KOPT-K1 (cell line): ENCODE measurements around the gene ATXN2L.
"Not testable (repeated sequence)": the region's sequence is repeated elsewhere in the genome, so short reads cannot be mapped to it uniquely, and the experiment has no call there.

Source experiments
- H3K27ac ChIP-seq: fragments of 200-600 bp; sonication (generic); 2 replicates; pipeline ENCODE4 v1.5.1; 2016; ENCODE audit warnings: antibody characterized with exemption, mild to moderate bottlenecking, low read depth, low read length; ENCODE audit not compliant: poor library complexity, severe bottlenecking
- H3K36me3 ChIP-seq: fragments of 200-600 bp; sonication (generic); 2 replicates; pipeline ENCODE4 v1.5.1; 2017; ENCODE audit warnings: antibody characterized with exemption, mild to moderate bottlenecking, low read length, moderate library complexity; ENCODE audit not compliant: insufficient read depth
- H3K9me3 ChIP-seq: fragments of 200-600 bp; sonication (generic); 2 replicates; pipeline ENCODE4 v1.5.1; 2017; ENCODE audit warnings: antibody characterized with exemption, low read length, mild to moderate bottlenecking; ENCODE audit not compliant: insufficient read depth, poor library complexity, severe bottlenecking

ATXN2L gene

DNA sequence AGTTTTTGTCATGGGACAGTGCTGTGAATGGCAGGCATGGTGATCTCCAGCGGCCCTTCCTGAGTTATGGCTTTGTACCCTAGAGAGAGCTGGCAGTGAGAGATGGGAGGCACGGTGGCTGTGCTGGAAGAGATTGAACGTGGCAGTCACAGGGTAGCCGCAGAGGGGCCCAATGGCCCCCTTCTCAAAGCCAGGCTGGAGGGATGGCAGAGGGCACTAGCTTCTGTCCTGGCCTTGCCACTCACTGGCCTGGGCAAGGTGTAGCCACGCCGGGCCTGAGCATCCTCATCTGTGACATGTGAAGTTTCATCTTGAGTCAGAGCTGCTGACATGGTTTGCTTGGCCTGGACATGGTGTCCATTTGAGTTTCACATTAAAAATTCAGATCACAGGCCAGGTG lies 51.6 kb downstream of the ATXN2L start:
- Histone ChIP-seq H3K27ac (no peak overlapping the region), H3K9me3 (no peaks in the 10 kb centered on the region), H3K36me3 (peaks cover 52% of the 10 kb centered on the region)

DNA sequence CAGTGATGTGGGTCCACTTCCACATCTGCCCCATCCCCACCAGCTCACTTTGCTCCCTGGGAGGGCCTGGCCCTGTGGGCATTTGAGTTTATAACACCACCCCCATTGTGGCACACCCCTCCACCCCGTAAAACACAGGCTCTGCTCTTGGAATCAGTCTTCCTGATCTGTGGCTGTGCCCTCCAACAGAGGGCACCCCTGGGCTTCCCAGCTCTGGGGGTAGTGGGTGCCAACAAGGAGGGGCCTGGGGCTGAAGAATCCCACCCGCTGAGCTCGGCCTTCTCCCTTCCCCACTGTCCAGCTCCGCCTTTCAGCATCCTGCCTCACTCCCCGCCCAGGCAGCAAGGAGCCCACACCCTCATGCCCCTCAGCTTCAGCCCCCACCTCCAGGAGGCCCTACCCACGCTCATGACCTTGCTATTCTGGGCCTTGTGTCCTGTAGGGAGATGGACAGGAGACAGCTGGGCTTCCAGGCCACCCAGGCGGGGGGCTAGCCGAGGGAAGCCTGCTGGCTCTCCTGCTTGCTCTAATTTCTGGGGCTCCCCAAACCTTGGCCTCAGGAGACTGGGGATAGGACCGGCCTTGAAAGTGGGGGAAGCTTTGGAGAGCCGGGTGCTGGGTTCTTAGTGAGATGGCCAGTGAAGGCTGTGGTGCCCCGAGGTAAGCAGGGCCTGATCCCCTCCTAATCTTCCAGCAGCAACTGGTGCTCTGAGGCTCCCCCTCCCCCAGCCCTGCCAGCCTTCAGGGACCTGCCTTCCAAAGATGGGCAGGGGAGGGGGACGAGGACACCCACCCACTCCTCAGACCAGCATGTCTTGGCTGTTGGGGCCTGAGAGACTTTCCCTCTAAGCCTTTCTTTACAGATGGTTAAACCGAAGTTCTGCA lies 52.6 kb downstream of the ATXN2L start:
- H3K27ac ChIP-seq = no peak overlapping the region
- H3K36me3 ChIP-seq = peaks cover 42% of the 10 kb centered on the region
- no peaks in the 10 kb centered on the region for H3K9me3 ChIP-seq

GRCh38 chr16:28876019-28876659 lies 53.3 kb downstream of the ATXN2L start:
- Histone ChIP-seq H3K36me3 (peaks cover 35% of the 10 kb centered on the region; the same call in 1 of the 2 replicates), H3K27ac (no peak overlapping the region), H3K9me3 (no peaks in the 10 kb centered on the region)

DNA sequence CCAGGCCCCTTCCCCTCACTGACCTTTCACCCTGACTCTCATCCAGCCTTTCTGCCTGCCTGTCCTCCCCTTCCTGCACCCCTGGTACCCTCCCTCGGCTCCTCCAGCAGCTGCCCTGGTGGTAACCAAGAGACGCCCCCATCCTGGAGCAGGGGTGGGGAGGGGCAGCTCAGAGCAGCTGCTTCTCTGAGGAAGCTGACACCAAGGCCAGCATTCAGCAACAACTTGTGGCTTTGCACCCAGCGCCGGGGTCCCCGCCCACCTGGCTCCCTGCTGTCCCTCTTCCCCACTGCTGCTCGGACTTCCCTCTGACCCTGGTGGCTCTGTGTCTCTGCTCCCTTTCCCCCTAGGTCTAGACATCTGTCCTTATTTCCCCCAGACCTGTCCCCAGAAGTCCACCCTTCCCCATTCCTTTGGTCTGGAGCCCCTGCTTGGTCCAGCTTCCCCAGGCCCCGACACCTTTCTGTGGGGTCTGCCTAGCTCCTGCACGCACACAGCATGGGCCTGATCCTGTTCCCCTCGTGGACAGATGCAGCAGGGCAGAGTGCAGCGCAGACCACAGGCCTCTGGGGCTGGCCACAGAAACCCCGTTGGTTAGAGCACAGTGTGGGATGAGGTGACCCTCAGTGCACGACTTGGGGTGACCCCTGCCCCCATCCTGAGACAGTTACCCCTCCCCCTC lies 54.3 kb downstream of the ATXN2L start:
- Histone ChIP-seq H3K36me3 (peaks cover 25% of the 10 kb centered on the region; the same call in 1 of the 2 replicates), H3K9me3 (no peaks in the 10 kb centered on the region), H3K27ac (peak overlapping the region; percentile 21)

- H3K36me3 ChIP-seq = peaks cover 20% of the 10 kb centered on the region; the same call in 1 of the 2 replicates
- no peak overlapping the region for H3K27ac ChIP-seq
- no peaks in the 10 kb centered on the region for H3K9me3 ChIP-seq
Observed at GRCh38 chr16:28877655-28878000, 54.8 kb downstream of the ATXN2L start.

DNA sequence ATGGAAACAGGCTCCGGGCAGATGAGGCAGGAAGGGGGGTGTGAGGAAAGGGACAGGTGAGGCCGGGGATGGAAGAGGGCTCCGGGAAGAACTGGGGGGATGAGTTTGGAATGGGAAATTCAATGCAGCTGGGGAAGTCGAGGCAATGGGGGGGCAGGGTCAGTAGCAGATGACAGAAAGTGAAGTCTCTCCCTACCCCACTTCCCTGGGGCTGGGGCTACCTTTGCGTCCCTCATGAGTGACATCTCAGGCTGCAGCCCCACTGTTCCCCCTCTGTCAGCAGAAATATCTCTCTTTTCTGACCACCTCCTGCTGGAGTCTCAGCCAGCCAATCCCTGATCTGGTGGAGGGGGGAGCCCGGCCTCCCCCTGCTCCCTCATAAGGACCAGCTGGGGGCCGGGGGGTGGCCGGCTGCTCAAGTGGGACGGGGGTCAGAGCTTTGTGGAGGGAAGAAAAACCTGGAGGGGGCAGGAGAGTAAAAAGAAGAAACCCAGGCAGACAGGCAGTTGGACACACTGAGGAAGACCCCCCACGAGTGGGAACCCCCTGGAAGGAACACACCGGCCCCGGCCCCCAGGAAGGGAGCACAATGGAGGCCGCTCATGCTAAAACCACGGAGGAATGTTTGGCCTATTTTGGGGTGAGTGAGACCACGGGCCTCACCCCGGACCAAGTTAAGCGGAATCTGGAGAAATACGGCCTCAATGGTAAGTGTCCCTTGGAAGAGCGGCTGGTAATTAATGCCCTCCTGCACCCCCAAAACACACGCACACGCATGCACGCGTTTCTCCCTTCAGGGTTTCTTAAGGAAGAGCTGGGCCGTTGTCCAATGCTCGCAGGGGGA lies 55.5 kb downstream of the ATXN2L start, which contains the start of gene ATP2A1:
TSS of gene ATP2A1 (plus strand) at position 406 of the 844 bp plus-strand sequence. CDS start at position 590, 184 bp downstream.
- Histone ChIP-seq H3K36me3 (peaks cover 13% of the 10 kb centered on the region; the same call in 1 of the 2 replicates), H3K9me3 (no peaks in the 10 kb centered on the region), H3K27ac (peak within 1 kb of the TSS; percentile 63)

DNA sequence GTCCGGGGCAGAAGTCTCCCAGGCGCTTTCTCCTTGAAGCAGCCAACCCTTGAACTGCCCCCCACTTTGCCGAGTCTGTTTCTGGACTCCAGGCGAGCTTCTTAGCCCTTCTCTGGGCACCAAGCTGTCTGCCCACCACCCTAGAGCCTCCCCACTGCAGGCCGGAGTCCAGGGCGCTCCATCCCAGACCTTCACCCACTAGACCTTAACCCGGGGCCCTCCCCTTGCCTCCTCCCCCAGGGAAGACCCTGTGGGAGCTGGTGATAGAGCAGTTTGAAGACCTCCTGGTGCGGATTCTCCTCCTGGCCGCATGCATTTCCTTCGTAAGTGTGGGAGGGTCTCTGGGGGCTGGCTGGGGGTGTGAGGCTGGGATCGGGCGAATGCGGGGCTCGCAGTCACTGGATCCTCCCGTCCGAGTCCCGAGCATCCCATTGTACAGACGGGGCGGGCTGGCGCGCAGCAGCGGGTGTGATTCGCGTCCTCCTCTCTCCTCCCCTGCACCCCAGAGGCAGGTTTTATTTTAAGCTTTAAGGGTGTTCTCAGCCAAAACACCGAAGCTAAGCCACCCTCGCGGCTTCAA lies 56.6 kb downstream of the ATXN2L start:
- H3K9me3 ChIP-seq = no peaks in the 10 kb centered on the region
- H3K27ac ChIP-seq = peak overlapping the region; percentile 63
- peaks cover 4% of the 10 kb centered on the region; the same call in 1 of the 2 replicates for H3K36me3 ChIP-seq

- no peaks in the 10 kb centered on the region for H3K36me3 ChIP-seq
- peak overlapping the region; percentile 63 for H3K27ac ChIP-seq
- no peaks in the 10 kb centered on the region for H3K9me3 ChIP-seq
Observed at GRCh38 chr16:28879841-28880588, 57.2 kb downstream of the ATXN2L start.

DNA sequence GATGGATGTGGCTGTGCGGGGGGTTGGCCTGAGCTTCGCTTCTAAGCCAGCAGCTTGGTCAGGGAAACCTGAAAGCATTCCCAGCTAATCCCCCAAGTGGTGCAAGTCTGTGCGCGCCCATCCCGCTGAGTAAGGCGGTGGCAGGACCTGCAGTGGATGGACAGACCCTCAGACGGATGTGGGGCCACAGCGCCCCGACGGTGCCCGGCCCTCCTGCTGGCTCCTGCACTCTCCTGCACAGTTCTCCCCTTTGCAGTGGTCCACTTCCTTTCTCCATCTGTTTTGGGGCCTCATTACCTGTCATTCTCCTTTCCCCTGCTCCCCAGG lies 57.8 kb downstream of the ATXN2L start:
- Histone ChIP-seq H3K36me3 (no peaks in the 10 kb centered on the region), H3K9me3 (no peaks in the 10 kb centered on the region), H3K27ac (no peak overlapping the region)

DNA sequence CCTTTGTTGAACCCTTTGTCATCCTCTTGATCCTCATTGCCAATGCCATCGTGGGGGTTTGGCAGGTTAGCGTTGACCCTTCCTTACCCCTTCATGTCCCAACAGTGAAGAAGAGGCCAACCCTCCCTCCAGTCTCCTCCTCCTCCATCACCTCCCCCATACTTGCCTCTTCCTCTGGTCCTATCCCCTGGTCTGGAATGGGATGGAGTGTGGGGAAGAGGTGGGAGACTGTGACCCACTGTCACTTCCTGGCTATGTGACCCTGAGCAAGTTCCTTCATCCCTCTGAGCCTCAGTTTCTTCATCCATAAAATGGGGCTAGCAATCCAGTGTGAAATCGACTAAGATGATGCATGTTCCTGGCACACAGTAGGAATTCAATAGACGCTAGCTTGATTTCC lies 58.2 kb downstream of the ATXN2L start:
- Histone ChIP-seq H3K36me3 (no peaks in the 10 kb centered on the region), H3K9me3 (no peaks in the 10 kb centered on the region), H3K27ac (no peak overlapping the region)

GRCh38 chr16:28881565-28881964 lies 58.8 kb downstream of the ATXN2L start:
- not testable (repeated sequence) for H3K36me3 ChIP-seq, H3K27ac ChIP-seq, H3K9me3 ChIP-seq

DNA sequence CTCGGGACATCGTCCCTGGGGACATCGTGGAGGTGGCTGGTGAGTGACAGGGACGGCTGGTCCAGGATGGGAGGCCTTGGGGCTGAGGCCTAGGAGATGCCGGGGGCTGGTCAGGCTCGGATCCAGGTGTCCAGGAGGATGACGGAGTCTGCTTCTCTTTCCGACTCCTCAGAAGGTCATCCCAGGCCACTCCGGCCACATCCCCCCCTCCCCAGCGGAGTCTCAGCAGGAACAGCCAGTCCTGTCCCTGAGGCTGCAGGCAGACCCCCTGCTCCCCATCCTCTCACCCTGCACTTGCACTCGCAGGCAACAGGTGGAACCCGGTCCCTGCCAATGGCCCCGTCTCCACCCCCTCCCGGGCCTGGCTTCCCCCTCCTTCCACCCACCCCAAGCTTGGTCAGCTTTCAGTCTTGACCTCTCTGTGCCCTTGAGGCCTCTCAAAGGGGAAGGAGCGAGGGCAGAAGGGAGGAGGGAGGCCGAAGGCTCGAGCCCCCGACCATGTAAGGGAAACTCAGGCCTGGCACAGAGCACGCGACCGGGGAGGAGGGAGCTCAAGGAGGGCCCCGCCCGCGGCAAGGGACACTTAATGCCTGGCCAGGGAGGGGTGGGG lies 59.9 kb downstream of the ATXN2L start:
- H3K36me3 ChIP-seq = no peaks in the 10 kb centered on the region
- no peaks in the 10 kb centered on the region for H3K9me3 ChIP-seq
- H3K27ac ChIP-seq = no peak overlapping the region

DNA sequence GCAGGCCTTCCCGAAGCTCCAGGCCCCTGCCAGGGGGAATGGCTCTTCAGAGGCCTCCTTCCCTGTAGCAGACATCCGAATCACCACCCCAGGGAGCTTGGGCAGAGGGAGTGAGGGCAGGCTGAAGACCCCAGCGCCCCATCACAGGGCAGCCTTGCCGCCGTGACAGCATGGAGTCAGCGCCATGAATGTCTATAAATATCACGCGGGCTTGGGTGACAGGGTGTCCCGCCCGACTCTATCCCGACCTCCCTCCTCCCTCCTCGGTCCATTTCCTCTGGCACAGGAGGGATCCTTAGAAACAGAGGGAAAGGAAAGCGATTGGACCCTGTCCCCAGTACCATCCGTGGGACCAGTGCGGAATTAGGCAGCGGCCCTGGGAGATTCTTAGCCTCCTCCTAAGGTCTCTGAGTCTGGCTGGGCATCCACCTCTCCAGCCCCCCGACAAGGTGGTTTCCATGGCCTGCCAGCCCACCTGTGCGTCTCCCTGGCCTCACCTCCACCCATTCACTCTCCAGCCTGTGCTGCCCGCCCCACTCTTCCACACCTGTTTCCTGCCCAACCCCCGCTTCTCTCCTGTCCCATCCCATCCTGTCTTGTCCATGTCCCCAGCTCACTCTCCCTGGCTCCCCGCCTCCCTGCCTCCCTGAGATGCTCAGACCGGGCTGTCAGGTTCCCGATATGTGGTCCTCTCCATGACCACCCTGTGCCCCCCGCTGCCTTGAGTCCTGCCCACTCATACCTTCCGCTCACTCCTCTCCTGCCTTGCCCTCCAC lies 60.6 kb downstream of the ATXN2L start:
- Histone ChIP-seq H3K9me3 (no peaks in the 10 kb centered on the region), H3K27ac (no peak overlapping the region), H3K36me3 (no peaks in the 10 kb centered on the region)
